ENCODE data around the gene SPOCK1. TPM values are rescaled to one million over a fixed set of nuclear protein-coding genes. Genes with fewer than 3 reads are reported as not detected.

SPOCK1 gene
- total and polyA plus RNA-seq, 2 donors (not counting 3 experiments of a cell fraction or from before 2014, with no cell fraction given): 144 to 280 TPM

DNA sequence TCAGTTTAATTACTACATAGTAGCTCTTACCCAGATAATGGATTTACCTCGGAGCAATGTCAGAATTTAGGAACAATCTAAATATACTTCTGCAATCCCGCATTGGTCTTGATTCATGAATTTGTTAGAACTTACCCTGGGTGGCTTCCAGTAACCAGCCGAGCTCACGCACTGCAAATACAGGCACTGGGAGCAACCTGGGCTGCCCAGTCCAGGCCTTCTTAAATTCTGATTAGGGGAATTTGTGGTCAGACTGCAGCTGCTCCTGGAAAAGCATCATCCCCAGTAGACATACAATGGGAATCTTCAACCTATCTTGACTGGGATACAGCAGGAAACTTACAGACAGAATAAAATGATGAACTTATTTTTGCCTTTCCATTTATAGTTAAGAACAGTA lies 270.3 kb downstream of the SPOCK1 start:
- dilution Hi-C loops (cut with MboI; ENCODE audit: extremely low pct_ligation_motif_present, low sequenced_read_pairs): no loop called here
- Histone ChIP-seq H3K4me2 (ENCODE audit: insufficient read depth, low read length) (no peak overlapping the region), H4K20me1 (replicated peaks; ENCODE audit: control insufficient read depth, extremely low read depth, insufficient read depth, low read length) (no peaks in the 10 kb centered on the region), H3K4me3 (replicated peaks in 1 of 3; ENCODE audit: insufficient read depth in 1 of 3, low read depth in 1 of 3, low read length in 3 of 3) (no peak overlapping the region), H3K27ac (ENCODE audit: insufficient read depth, low read depth, low read length) (no peak overlapping the region), H3K36me3 (ENCODE audit: control insufficient read depth in 2 of 2, extremely low read depth in 1 of 2, insufficient read depth in 2 of 2, low read length in 2 of 2) (no peaks in the 10 kb centered on the region), H2AFZ (ENCODE audit: low read depth, low read length) (no peak overlapping the region), H3K79me2 (ENCODE audit: control insufficient read depth, insufficient read depth, low read length) (peaks cover 2% of the 10 kb centered on the region), H3K27me3 (ENCODE audit: control insufficient read depth in 2 of 2, insufficient read depth in 2 of 2, low read length in 2 of 2) (no peaks in the 10 kb centered on the region), H3K9me3 (replicated peaks; ENCODE audit: control insufficient read depth, insufficient read depth, low read length) (no peaks in the 10 kb centered on the region), H3K4me1 (ENCODE audit: control insufficient read depth, extremely low read depth, insufficient read depth, low read length) (no peaks in the 10 kb centered on the region), H3K9ac (replicated peaks; ENCODE audit: extremely low read depth, insufficient read depth, low read length) (no peak overlapping the region), H3K9me1 (replicated peaks; ENCODE audit: control insufficient read depth, extremely low read depth, insufficient read depth, low read length) (no peaks in the 10 kb centered on the region)
- TF ChIP-seq MYC (IDR thresholded peaks at IDR 0.05; ENCODE audit: low read depth, low read length): no peak
- TF ChIP-seq POLR2AphosphoS5 (IDR thresholded peaks at IDR 0.05; ENCODE audit: insufficient read depth, low read depth, low read length): no peak
- no peak for TF ChIP-seq JUN (IDR thresholded peaks at IDR 0.05; ENCODE audit: borderline replicate concordance, insufficient read depth, insufficient read length, low read depth)
- no peak for TF ChIP-seq EZH2 (IDR thresholded peaks at IDR 0.05; ENCODE audit: borderline replicate concordance, low read depth, low read length, severe bottlenecking)
- TF ChIP-seq, protein P1, sequence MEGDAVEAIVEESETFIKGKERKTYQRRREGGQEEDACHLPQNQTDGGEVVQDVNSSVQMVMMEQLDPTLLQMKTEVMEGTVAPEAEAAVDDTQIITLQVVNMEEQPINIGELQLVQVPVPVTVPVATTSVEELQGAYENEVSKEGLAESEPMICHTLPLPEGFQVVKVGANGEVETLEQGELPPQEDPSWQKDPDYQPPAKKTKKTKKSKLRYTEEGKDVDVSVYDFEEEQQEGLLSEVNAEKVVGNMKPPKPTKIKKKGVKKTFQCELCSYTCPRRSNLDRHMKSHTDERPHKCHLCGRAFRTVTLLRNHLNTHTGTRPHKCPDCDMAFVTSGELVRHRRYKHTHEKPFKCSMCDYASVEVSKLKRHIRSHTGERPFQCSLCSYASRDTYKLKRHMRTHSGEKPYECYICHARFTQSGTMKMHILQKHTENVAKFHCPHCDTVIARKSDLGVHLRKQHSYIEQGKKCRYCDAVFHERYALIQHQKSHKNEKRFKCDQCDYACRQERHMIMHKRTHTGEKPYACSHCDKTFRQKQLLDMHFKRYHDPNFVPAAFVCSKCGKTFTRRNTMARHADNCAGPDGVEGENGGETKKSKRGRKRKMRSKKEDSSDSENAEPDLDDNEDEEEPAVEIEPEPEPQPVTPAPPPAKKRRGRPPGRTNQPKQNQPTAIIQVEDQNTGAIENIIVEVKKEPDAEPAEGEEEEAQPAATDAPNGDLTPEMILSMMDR (IDR thresholded peaks at IDR 0.05; ENCODE audit: extremely low read depth in 1 of 2, insufficient read depth in 1 of 2, low read depth in 1 of 2, low read length in 2 of 2): no peak
- CTCF ChIA-PET: no interaction called here
- intact Hi-C loops (cut with micrococcal nuclease): loop anchor here (10.0 kb wide), 1 partner anchor 154 kb away; no protein-coding TSS in a partner anchor
- BruUV-seq (replicated peaks): no TSS peak
- FAIRE-seq: no peak
- POLR2A ChIA-PET: no interaction called here
- no peak for DNase-seq (ENCODE audit: low read depth, low spot score)

DNA sequence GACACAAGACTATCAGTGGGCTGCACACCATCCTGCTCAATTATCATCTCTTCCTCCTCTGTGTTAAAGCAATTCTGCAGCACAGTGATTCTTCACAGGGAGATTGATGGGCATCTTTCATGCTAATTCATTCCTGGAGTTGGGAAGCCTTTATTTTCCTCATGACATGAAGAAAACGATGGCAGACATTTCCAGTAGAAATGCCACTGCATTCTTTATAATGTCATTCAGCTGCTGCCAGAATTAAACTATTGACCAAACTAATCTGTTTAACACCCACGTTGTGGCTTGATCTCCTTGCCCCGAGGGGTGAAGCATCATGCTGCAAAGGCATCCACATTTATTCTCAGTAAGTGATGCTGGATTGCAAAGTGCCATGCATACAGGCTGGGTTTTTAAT lies 273.0 kb downstream of the SPOCK1 start:
- H3K27me3 ChIP-seq (ENCODE audit: control insufficient read depth in 2 of 2, insufficient read depth in 2 of 2, low read length in 2 of 2): no peaks in the 10 kb centered on the region
- no peaks in the 10 kb centered on the region for H4K20me1 ChIP-seq (replicated peaks; ENCODE audit: control insufficient read depth, extremely low read depth, insufficient read depth, low read length)
- no peaks in the 10 kb centered on the region for H3K9me3 ChIP-seq (replicated peaks; ENCODE audit: control insufficient read depth, insufficient read depth, low read length)
- no peak overlapping the region for H3K27ac ChIP-seq (ENCODE audit: insufficient read depth, low read depth, low read length)
- no peak overlapping the region for H3K4me2 ChIP-seq (ENCODE audit: insufficient read depth, low read length)
- CTCF ChIA-PET: no interaction called here
- no peaks in the 10 kb centered on the region for H3K4me1 ChIP-seq (ENCODE audit: control insufficient read depth, extremely low read depth, insufficient read depth, low read length)
- no peak overlapping the region for H3K9ac ChIP-seq (replicated peaks; ENCODE audit: extremely low read depth, insufficient read depth, low read length)
- no peak for DNase-seq (ENCODE audit: low read depth, low spot score)
- H3K36me3 ChIP-seq (ENCODE audit: control insufficient read depth in 2 of 2, extremely low read depth in 1 of 2, insufficient read depth in 2 of 2, low read length in 2 of 2): no peaks in the 10 kb centered on the region
- H3K4me3 ChIP-seq (replicated peaks in 1 of 3; ENCODE audit: insufficient read depth in 1 of 3, low read depth in 1 of 3, low read length in 3 of 3): no peak overlapping the region
- dilution Hi-C loops (cut with MboI; ENCODE audit: extremely low pct_ligation_motif_present, low sequenced_read_pairs) (no loop called here), intact Hi-C loops (cut with micrococcal nuclease) (loop anchor here (10.0 kb wide), 1 partner anchor 151 kb away; no protein-coding TSS in a partner anchor)
- peaks cover 2% of the 10 kb centered on the region for H3K79me2 ChIP-seq (ENCODE audit: control insufficient read depth, insufficient read depth, low read length)
- no peak for TF ChIP-seq GATA2 (IDR thresholded peaks at IDR 0.05; ENCODE audit: insufficient read depth, insufficient read length, low read depth, low read length)
- TF ChIP-seq EZH2 (IDR thresholded peaks at IDR 0.05; ENCODE audit: borderline replicate concordance, low read depth, low read length, severe bottlenecking): no peak
- no peak overlapping the region for H2AFZ ChIP-seq (ENCODE audit: low read depth, low read length)
- BruUV-seq (replicated peaks): no TSS peak
- no peaks in the 10 kb centered on the region for H3K9me1 ChIP-seq (replicated peaks; ENCODE audit: control insufficient read depth, extremely low read depth, insufficient read depth, low read length)
- POLR2A ChIA-PET: no interaction called here
- FAIRE-seq: no peak

Measured in endothelial cell of umbilical vein (primary cell).